Measurements from ENCODE around the gene FNDC3B. TPM values are rescaled to one million over a fixed set of nuclear protein-coding genes. Genes with fewer than 3 reads are reported as not detected.

FNDC3B gene
- total and polyA plus RNA-seq, 2 of the 8 experiments (the other 6 are each of a cell fraction or from before 2014, with no cell fraction given), result 14.1 to 44.4 TPM

- WGBS, 2 experiments (ENCODE audit: extremely low coverage in 1 of 2, insufficient coverage in 1 of 2, insufficient read length in 1 of 2, insufficient replicate concordance in 2 of 2, low coverage in 1 of 2, low lambda C conversion rate in 2 of 2, missing lambda C conversion rate in 1 of 2), result 89% methylated on average over 6 of the region's 6 CpGs; no CpG with 5 or more reads in 1 of the 2 experiments
- H2BK20ac ChIP-seq (ENCODE audit: low read length), result no peak overlapping the region
- no peak overlapping the region for H3K4ac ChIP-seq (replicated peaks; ENCODE audit: insufficient read length, low read depth, low read length)
- no peak overlapping the region for H2BK5ac ChIP-seq (ENCODE audit: low read depth, low read length)
- no peak overlapping the region for H4K5ac ChIP-seq (ENCODE audit: insufficient read length, low read depth, low read length)
- no peak for DNase-seq (ENCODE audit: low read depth in 1 of 2, low spot score in 2 of 2)
- no peak overlapping the region for H3K9ac ChIP-seq (replicated peaks in 1 of 4; ENCODE audit: extremely low read depth in 1 of 4, low read depth in 3 of 4, low read length in 3 of 4)
- H2BK120ac ChIP-seq (replicated peaks; ENCODE audit: low read depth, low read length), result no peak overlapping the region
- no peak overlapping the region for H3K4me2 ChIP-seq (ENCODE audit: insufficient read depth in 1 of 2, low read depth in 2 of 2, low read length in 2 of 2)
- H3K56ac ChIP-seq (replicated peaks; ENCODE audit: insufficient read length, low read depth, low read length), result no peak overlapping the region
- no peak overlapping the region for H4K8ac ChIP-seq (ENCODE audit: extremely low read depth, insufficient read depth, low read length)
- H3K27me3 ChIP-seq (replicated peaks in 1 of 4; ENCODE audit: control insufficient read depth in 3 of 4, extremely low read depth in 1 of 4, insufficient read depth in 3 of 4, low read length in 3 of 4), result no peaks in the 10 kb centered on the region
- no peak overlapping the region; the same call in 1 of the 2 replicates for H3K27ac ChIP-seq (ENCODE audit: low read depth, low read length)
- H2AFZ ChIP-seq (ENCODE audit: low read length), result no peak overlapping the region
- H3K79me2 ChIP-seq (ENCODE audit: control insufficient read depth in 1 of 2, insufficient read depth in 2 of 2, low read length in 2 of 2), result peaks cover 0 to 70% of the 10 kb centered on the region in 2 experiments; a peak in 2 of 4 replicates
- no peak for FAIRE-seq
- H3K14ac ChIP-seq (ENCODE audit: insufficient read length), result no peak overlapping the region
- no peaks in the 10 kb centered on the region; the same call in 1 of the 2 replicates for H3K79me1 ChIP-seq (ENCODE audit: low read depth, low read length)
- no peak overlapping the region for H2BK15ac ChIP-seq (ENCODE audit: low read length)
- H3K18ac ChIP-seq (ENCODE audit: extremely low read depth, low read length), result no peak overlapping the region
- H3K36me3 ChIP-seq (ENCODE audit: control insufficient read depth in 2 of 4, insufficient read depth in 4 of 4, low read length in 3 of 4), result no peaks in the 10 kb centered on the region
- H4K20me1 ChIP-seq (replicated peaks in 1 of 2; ENCODE audit: control insufficient read depth in 1 of 2, insufficient read depth in 2 of 2, low read length in 2 of 2), result no peaks in the 10 kb centered on the region
- H2AK5ac ChIP-seq (ENCODE audit: low read depth, low read length), result no peak overlapping the region
- no peak overlapping the region for H4K91ac ChIP-seq (replicated peaks; ENCODE audit: insufficient read length, low read length)
- no peaks in the 10 kb centered on the region for H3K23me2 ChIP-seq (ENCODE audit: low read depth, low read length)
- no peak overlapping the region for H3K23ac ChIP-seq (ENCODE audit: insufficient read length)
- no peak overlapping the region for H2BK12ac ChIP-seq (ENCODE audit: low read depth, low read length)
- no peaks in the 10 kb centered on the region for H3K9me3 ChIP-seq (ENCODE audit: insufficient read depth in 2 of 2, low read depth in 1 of 2, low read length in 1 of 2)
- ChIA-PET POLR2A (ENCODE audit: partially characterized antibody) (no interaction called here), CTCF (ENCODE audit: partially characterized antibody) (interaction anchor here (0.8 kb wide), 1 partner anchor 120 kb away, joined by 3 read pairs; no protein-coding TSS in a partner anchor)
- peaks cover 0 to 12% (median 7%) of the 10 kb centered on the region in 4 experiments; a peak in 6 of 7 replicates for H3K4me1 ChIP-seq (replicated peaks in 1 of 4; ENCODE audit: control insufficient read depth in 3 of 4, insufficient read depth in 4 of 4, low read length in 3 of 4)
- no peak overlapping the region for H3K4me3 ChIP-seq (ENCODE audit: extremely low read depth in 1 of 4, insufficient read depth in 2 of 4, low read depth in 3 of 4, low read length in 4 of 4)
- no peak for TF ChIP-seq CHD2 (IDR thresholded peaks at IDR 0.05; ENCODE audit: low read length)
- TF ChIP-seq POU5F1 (IDR thresholded peaks at IDR 0.05; ENCODE audit: low read depth, low read length), result no peak
- TF ChIP-seq SUZ12 (IDR thresholded peaks at IDR 0.05; ENCODE audit: low read length), result no peak
- TF ChIP-seq RBBP5 (IDR thresholded peaks at IDR 0.05; ENCODE audit: borderline replicate concordance, low read depth, low read length), result no peak
- TF ChIP-seq NRF1 (IDR thresholded peaks at IDR 0.05; ENCODE audit: low read depth, low read length), result no peak
- TF ChIP-seq TCF12 (IDR thresholded peaks at IDR 0.05; ENCODE audit: low read depth, low read length), result no peak
- no peak for TF ChIP-seq CEBPB (IDR thresholded peaks at IDR 0.05; ENCODE audit: low read depth, low read length)
- TF ChIP-seq SP2 (IDR thresholded peaks at IDR 0.05; ENCODE audit: low read length), result no peak
- TF ChIP-seq HDAC2 (IDR thresholded peaks at IDR 0.05; ENCODE audit: borderline replicate concordance in 1 of 2, low read depth in 2 of 2, low read length in 2 of 2), result no peak
- no peak for TF ChIP-seq TEAD4 (IDR thresholded peaks at IDR 0.05; ENCODE audit: low read depth, low read length)
- no peak for TF ChIP-seq ATF2 (IDR thresholded peaks at IDR 0.05; ENCODE audit: low read length)
Observed at GRCh38 chr3:172164620-172165362, 125.4 kb downstream of the FNDC3B start.
